HCT116 (cell line): ENCODE results near the gene NT5C2.

Source experiments
- CBX3 ChIP-seq: IDR thresholded peaks from 2 replicates; pipeline ENCODE4 v1.6.1; 2012; ENCODE audit warnings: low read depth
- CEBPB ChIP-seq: IDR thresholded peaks from 2 replicates; pipeline ENCODE4 v1.6.1; 2012; ENCODE audit warnings: low read depth
- EGR1 ChIP-seq: IDR thresholded peaks from 2 replicates; pipeline ENCODE4 v1.6.1; 2012; ENCODE audit warnings: low read depth
- EZH2phosphoT487 ChIP-seq: fragments of 200-600 bp; IDR thresholded peaks from 2 replicates; pipeline ENCODE4 v1.6.1; 2018; ENCODE audit warnings: antibody characterized with exemption, borderline replicate concordance
- JUND ChIP-seq: IDR thresholded peaks from 2 replicates; pipeline ENCODE4 v1.6.1; 2012
- POLR2A ChIP-seq: IDR thresholded peaks from 2 replicates; pipeline ENCODE4 v1.7.0; 2011; ENCODE audit warnings: borderline replicate concordance; ENCODE audit not compliant: insufficient read depth, insufficient read length; ENCODE audit errors: extremely low read depth
- POLR2AphosphoS5 ChIP-seq: IDR thresholded peaks from 2 replicates; pipeline ENCODE4 v1.6.1; 2011; ENCODE audit warnings: mild to moderate bottlenecking, low read depth, low read length, moderate library complexity
- SIN3A ChIP-seq: IDR thresholded peaks from 2 replicates; pipeline ENCODE4 v1.6.1; 2012; ENCODE audit warnings: low read depth
- YY1 ChIP-seq: IDR thresholded peaks from 2 replicates; pipeline ENCODE4 v1.6.1; 2011; ENCODE audit warnings: low read length, low read depth, moderate library complexity, mild to moderate bottlenecking; ENCODE audit not compliant: insufficient replicate concordance; ENCODE audit errors: extremely low read depth
- TF ChIP-seq, protein P1 (sequence below): IDR thresholded peaks from 2 replicates; pipeline ENCODE4 v1.6.1; 2011; ENCODE audit warnings: mild to moderate bottlenecking, low read length, moderate library complexity; ENCODE audit not compliant: insufficient replicate concordance; ENCODE audit errors: extremely low read depth
- TF ChIP-seq, protein P2 (sequence below), 3 experiments: fragments of 200-600 bp in 1 of 3; sonication (generic) in 1 of 3; IDR thresholded peaks in 2 of 3; conservative IDR thresholded peaks in 1 of 3; 2 replicates each; pipeline ENCODE4 v1.5.1; 2012 to 2017; ENCODE audit warnings: low read depth in 2 of 3, low read length in 2 of 3, antibody characterized with exemption in 1 of 3, borderline replicate concordance in 1 of 3, control low read depth in 1 of 3, mild to moderate bottlenecking in 1 of 3, mixed read lengths in 1 of 3, mixed run types in 1 of 3, moderate library complexity in 1 of 3; ENCODE audit not compliant: insufficient read depth in 1 of 3
- TF ChIP-seq, protein P3 (sequence below): IDR thresholded peaks from 2 replicates; pipeline ENCODE4 v1.6.1; 2012; ENCODE audit warnings: low read depth
- TF ChIP-seq, protein P4 (sequence below): IDR thresholded peaks from 2 replicates; pipeline ENCODE4 v1.6.1; 2012

DNA sequence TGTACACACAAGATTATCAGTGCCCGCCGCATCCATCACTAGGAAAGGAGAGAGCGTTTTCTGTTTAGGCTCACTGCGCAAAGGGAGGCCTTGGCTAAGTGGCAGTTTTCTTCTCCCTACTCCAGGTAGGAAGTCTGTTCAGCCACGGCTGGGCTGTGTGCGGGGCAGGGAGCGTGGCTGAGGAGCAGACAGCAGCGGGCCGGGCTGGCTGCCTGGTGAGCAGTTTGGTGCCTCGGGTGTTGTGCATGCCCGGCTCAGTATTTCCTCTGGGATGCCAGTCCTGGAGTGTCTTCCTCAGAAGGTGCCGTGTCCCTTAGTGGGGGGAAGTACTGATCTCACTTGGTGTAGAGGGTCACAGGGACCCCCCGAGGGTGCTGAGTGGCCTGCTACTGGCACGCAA is 114.4 kb downstream of the NT5C2 start:
- TF ChIP-seq, protein P1, sequence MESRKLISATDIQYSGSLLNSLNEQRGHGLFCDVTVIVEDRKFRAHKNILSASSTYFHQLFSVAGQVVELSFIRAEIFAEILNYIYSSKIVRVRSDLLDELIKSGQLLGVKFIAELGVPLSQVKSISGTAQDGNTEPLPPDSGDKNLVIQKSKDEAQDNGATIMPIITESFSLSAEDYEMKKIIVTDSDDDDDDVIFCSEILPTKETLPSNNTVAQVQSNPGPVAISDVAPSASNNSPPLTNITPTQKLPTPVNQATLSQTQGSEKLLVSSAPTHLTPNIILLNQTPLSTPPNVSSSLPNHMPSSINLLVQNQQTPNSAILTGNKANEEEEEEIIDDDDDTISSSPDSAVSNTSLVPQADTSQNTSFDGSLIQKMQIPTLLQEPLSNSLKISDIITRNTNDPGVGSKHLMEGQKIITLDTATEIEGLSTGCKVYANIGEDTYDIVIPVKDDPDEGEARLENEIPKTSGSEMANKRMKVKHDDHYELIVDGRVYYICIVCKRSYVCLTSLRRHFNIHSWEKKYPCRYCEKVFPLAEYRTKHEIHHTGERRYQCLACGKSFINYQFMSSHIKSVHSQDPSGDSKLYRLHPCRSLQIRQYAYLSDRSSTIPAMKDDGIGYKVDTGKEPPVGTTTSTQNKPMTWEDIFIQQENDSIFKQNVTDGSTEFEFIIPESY, result no peak
- TF ChIP-seq EZH2phosphoT487, result no peak
- no peak for TF ChIP-seq POLR2A
- TF ChIP-seq, protein P2, sequence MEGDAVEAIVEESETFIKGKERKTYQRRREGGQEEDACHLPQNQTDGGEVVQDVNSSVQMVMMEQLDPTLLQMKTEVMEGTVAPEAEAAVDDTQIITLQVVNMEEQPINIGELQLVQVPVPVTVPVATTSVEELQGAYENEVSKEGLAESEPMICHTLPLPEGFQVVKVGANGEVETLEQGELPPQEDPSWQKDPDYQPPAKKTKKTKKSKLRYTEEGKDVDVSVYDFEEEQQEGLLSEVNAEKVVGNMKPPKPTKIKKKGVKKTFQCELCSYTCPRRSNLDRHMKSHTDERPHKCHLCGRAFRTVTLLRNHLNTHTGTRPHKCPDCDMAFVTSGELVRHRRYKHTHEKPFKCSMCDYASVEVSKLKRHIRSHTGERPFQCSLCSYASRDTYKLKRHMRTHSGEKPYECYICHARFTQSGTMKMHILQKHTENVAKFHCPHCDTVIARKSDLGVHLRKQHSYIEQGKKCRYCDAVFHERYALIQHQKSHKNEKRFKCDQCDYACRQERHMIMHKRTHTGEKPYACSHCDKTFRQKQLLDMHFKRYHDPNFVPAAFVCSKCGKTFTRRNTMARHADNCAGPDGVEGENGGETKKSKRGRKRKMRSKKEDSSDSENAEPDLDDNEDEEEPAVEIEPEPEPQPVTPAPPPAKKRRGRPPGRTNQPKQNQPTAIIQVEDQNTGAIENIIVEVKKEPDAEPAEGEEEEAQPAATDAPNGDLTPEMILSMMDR (IDR thresholded peaks at IDR 0.05 in 2 of 3, conservative IDR thresholded peaks at IDR 0.05 in 1 of 3; ENCODE audit: borderline replicate concordance in 1 of 3, insufficient read depth in 1 of 3, low read depth in 2 of 3, low read length in 2 of 3), result no peak
- TF ChIP-seq YY1, result no peak
- TF ChIP-seq POLR2AphosphoS5, result no peak
- TF ChIP-seq JUND, result no peak
- TF ChIP-seq SIN3A, result no peak
- TF ChIP-seq, protein P3, sequence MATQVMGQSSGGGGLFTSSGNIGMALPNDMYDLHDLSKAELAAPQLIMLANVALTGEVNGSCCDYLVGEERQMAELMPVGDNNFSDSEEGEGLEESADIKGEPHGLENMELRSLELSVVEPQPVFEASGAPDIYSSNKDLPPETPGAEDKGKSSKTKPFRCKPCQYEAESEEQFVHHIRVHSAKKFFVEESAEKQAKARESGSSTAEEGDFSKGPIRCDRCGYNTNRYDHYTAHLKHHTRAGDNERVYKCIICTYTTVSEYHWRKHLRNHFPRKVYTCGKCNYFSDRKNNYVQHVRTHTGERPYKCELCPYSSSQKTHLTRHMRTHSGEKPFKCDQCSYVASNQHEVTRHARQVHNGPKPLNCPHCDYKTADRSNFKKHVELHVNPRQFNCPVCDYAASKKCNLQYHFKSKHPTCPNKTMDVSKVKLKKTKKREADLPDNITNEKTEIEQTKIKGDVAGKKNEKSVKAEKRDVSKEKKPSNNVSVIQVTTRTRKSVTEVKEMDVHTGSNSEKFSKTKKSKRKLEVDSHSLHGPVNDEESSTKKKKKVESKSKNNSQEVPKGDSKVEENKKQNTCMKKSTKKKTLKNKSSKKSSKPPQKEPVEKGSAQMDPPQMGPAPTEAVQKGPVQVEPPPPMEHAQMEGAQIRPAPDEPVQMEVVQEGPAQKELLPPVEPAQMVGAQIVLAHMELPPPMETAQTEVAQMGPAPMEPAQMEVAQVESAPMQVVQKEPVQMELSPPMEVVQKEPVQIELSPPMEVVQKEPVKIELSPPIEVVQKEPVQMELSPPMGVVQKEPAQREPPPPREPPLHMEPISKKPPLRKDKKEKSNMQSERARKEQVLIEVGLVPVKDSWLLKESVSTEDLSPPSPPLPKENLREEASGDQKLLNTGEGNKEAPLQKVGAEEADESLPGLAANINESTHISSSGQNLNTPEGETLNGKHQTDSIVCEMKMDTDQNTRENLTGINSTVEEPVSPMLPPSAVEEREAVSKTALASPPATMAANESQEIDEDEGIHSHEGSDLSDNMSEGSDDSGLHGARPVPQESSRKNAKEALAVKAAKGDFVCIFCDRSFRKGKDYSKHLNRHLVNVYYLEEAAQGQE, result no peak
- no peak for TF ChIP-seq EGR1
- TF ChIP-seq CEBPB, result no peak
- TF ChIP-seq CBX3, result no peak
- TF ChIP-seq, protein P4, sequence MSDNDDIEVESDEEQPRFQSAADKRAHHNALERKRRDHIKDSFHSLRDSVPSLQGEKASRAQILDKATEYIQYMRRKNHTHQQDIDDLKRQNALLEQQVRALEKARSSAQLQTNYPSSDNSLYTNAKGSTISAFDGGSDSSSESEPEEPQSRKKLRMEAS, result no peak
